ENCODE data around the gene EZR. TPM values are rescaled to one million over a fixed set of nuclear protein-coding genes. Genes with fewer than 3 reads are reported as not detected.

Gene EZR
- total and polyA plus RNA-seq, 10 of the 15 experiments (the other 5 are each of a cell fraction or from before 2014, with no cell fraction given) = 79.1 to 282 (median 161) TPM

DNA sequence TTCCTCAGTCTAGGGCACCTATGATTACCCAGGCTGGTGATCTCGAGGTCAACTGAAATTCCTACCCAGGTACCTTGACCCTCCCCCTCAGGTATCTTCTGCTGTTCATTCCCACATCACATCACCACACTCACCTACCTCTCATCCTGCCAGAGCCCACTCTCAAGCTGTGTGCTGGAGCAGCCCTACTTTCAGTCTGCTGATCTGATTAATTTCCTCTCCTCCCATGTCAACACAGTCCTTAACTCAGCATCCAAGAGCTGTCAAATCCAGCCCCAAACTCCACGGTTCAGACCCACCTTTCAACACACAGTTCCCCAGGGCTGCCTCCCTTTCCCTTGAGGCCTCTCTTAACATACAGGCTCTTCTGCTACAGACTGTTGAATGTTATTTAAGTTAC, 42.4 kb downstream of the EZR start (continued):
- TF ChIP-seq, protein P1, sequence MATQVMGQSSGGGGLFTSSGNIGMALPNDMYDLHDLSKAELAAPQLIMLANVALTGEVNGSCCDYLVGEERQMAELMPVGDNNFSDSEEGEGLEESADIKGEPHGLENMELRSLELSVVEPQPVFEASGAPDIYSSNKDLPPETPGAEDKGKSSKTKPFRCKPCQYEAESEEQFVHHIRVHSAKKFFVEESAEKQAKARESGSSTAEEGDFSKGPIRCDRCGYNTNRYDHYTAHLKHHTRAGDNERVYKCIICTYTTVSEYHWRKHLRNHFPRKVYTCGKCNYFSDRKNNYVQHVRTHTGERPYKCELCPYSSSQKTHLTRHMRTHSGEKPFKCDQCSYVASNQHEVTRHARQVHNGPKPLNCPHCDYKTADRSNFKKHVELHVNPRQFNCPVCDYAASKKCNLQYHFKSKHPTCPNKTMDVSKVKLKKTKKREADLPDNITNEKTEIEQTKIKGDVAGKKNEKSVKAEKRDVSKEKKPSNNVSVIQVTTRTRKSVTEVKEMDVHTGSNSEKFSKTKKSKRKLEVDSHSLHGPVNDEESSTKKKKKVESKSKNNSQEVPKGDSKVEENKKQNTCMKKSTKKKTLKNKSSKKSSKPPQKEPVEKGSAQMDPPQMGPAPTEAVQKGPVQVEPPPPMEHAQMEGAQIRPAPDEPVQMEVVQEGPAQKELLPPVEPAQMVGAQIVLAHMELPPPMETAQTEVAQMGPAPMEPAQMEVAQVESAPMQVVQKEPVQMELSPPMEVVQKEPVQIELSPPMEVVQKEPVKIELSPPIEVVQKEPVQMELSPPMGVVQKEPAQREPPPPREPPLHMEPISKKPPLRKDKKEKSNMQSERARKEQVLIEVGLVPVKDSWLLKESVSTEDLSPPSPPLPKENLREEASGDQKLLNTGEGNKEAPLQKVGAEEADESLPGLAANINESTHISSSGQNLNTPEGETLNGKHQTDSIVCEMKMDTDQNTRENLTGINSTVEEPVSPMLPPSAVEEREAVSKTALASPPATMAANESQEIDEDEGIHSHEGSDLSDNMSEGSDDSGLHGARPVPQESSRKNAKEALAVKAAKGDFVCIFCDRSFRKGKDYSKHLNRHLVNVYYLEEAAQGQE (IDR thresholded peaks at IDR 0.05; ENCODE audit: low read depth, low read length) = no peak
- TF ChIP-seq BCL11A (IDR thresholded peaks at IDR 0.05; ENCODE audit: low read depth, low read length) = no peak
- TF ChIP-seq EP300 (IDR thresholded peaks at IDR 0.05; ENCODE audit: borderline replicate concordance in 1 of 2, control insufficient read depth in 1 of 2, low read depth in 2 of 2, low read length in 2 of 2) = no peak
- TF ChIP-seq, protein P2, sequence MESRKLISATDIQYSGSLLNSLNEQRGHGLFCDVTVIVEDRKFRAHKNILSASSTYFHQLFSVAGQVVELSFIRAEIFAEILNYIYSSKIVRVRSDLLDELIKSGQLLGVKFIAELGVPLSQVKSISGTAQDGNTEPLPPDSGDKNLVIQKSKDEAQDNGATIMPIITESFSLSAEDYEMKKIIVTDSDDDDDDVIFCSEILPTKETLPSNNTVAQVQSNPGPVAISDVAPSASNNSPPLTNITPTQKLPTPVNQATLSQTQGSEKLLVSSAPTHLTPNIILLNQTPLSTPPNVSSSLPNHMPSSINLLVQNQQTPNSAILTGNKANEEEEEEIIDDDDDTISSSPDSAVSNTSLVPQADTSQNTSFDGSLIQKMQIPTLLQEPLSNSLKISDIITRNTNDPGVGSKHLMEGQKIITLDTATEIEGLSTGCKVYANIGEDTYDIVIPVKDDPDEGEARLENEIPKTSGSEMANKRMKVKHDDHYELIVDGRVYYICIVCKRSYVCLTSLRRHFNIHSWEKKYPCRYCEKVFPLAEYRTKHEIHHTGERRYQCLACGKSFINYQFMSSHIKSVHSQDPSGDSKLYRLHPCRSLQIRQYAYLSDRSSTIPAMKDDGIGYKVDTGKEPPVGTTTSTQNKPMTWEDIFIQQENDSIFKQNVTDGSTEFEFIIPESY (IDR thresholded peaks at IDR 0.05) = no peak

DNA sequence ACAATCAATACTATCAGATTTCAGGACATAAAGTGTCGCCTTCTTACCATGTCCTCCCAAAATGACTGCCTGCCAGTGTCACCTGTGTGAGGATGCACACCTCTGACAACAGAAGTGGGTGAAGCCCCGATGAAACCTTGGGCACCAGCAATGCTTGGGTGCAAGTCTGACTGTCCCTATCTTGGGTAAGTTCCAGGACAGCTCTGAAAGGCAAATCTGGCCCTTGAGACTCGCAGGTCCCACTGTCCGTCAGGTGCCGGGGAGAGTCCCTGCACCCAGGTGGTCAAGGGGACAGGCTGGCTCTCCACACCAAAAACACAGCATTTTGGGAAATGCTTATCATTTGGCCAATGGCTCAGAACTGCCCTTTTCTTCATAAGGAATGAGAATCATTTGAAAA, 43.3 kb downstream of the EZR start:
- Histone ChIP-seq H4K20me1 (ENCODE audit: control insufficient read depth, insufficient read depth) (no peaks in the 10 kb centered on the region; the same call in 1 of the 2 replicates), H2AFZ (ENCODE audit: control insufficient read depth, low read depth, low read length) (no peak overlapping the region), H3K27me3 (replicated peaks in 1 of 2; ENCODE audit: control insufficient read depth in 2 of 2, insufficient read depth in 2 of 2, low read length in 1 of 2) (no peaks in the 10 kb centered on the region), H3K4me2 (ENCODE audit: control insufficient read depth, insufficient read depth) (no peak overlapping the region), H3K79me2 (ENCODE audit: control insufficient read depth, insufficient read depth, low read length) (no peaks in the 10 kb centered on the region; the same call in 1 of the 2 replicates), H3K36me3 (ENCODE audit: control insufficient read depth in 2 of 2, insufficient read depth in 2 of 2, low read length in 1 of 2) (peaks cover 56 to 67% of the 10 kb centered on the region in 2 experiments), H3K27ac (ENCODE audit: control insufficient read depth, insufficient read depth) (no peak overlapping the region), H3K4me3 (no peak overlapping the region), H3K9me3 (replicated peaks; ENCODE audit: control insufficient read depth, insufficient read depth, low read length) (no peaks in the 10 kb centered on the region), H3K9ac (ENCODE audit: control insufficient read depth, insufficient read depth, low read length) (no peak overlapping the region), H3K4me1 (ENCODE audit: control insufficient read depth, insufficient read depth, low read length) (no peaks in the 10 kb centered on the region)
- 98% methylated on average over 5 of the region's 5 CpGs for WGBS (ENCODE audit: insufficient coverage, insufficient replicate concordance, low lambda C conversion rate, missing lambda C conversion rate)
- intact Hi-C loops (cut with micrococcal nuclease; ENCODE audit: unreplicated experiment) (loop anchor here (5.0 kb wide), 1 partner anchor 69 kb away; no protein-coding TSS in a partner anchor), in situ Hi-C loops (cut with MboI) (no loop called here)
- no peak for ATAC-seq
- CTCF ChIA-PET = no interaction called here
- POLR2A ChIA-PET = no interaction called here
- no peak for DNase-seq (ENCODE audit: low read depth, low spot score)
- no TSS peak for BruUV-seq (replicated peaks)
- RAD21 ChIA-PET (ENCODE audit: unreplicated experiment) = no interaction called here
- SMC1A ChIA-PET (ENCODE audit: uncharacterized antibody, unreplicated experiment) = interaction anchor here (1.5 kb wide), 1 partner anchor 68 kb away, joined by 3 read pairs; no protein-coding TSS in a partner anchor
- no peak for FAIRE-seq
- no peak for TF ChIP-seq CBX3 (IDR thresholded peaks at IDR 0.05; ENCODE audit: borderline replicate concordance, low read depth)
- TF ChIP-seq RCOR1 (conservative IDR thresholded peaks at IDR 0.05; ENCODE audit: low read depth, low read length) = no peak
- TF ChIP-seq NFYB (IDR thresholded peaks at IDR 0.05; ENCODE audit: insufficient read depth, low read depth, low read length) = no peak
- peak; percentile 50; the same call in 1 of the 2 replicates for TF ChIP-seq POLR2A (IDR thresholded peaks at IDR 0.05; ENCODE audit: low read depth, low read length)
- no peak for TF ChIP-seq CREM (IDR thresholded peaks at IDR 0.05; ENCODE audit: low read depth)
- TF ChIP-seq SIX5 (IDR thresholded peaks at IDR 0.05; ENCODE audit: low read depth, low read length, severe bottlenecking) = no peak
- TF ChIP-seq SMC3 (IDR thresholded peaks at IDR 0.05; ENCODE audit: borderline replicate concordance, low read length) = no peak
- TF ChIP-seq, protein P3, sequence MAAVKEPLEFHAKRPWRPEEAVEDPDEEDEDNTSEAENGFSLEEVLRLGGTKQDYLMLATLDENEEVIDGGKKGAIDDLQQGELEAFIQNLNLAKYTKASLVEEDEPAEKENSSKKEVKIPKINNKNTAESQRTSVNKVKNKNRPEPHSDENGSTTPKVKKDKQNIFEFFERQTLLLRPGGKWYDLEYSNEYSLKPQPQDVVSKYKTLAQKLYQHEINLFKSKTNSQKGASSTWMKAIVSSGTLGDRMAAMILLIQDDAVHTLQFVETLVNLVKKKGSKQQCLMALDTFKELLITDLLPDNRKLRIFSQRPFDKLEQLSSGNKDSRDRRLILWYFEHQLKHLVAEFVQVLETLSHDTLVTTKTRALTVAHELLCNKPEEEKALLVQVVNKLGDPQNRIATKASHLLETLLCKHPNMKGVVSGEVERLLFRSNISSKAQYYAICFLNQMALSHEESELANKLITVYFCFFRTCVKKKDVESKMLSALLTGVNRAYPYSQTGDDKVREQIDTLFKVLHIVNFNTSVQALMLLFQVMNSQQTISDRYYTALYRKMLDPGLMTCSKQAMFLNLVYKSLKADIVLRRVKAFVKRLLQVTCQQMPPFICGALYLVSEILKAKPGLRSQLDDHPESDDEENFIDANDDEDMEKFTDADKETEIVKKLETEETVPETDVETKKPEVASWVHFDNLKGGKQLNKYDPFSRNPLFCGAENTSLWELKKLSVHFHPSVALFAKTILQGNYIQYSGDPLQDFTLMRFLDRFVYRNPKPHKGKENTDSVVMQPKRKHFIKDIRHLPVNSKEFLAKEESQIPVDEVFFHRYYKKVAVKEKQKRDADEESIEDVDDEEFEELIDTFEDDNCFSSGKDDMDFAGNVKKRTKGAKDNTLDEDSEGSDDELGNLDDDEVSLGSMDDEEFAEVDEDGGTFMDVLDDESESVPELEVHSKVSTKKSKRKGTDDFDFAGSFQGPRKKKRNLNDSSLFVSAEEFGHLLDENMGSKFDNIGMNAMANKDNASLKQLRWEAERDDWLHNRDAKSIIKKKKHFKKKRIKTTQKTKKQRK (IDR thresholded peaks at IDR 0.05; ENCODE audit: low read depth, low read length) = no peak
